ENCODE measurements around the gene MCTS1. TPM values are rescaled to one million over a fixed set of nuclear protein-coding genes. Genes with fewer than 3 reads are reported as not detected.
A peak's percentile ranks its signal among the peaks of the same experiment; 100 is the strongest.
"Not testable (repeated sequence)": the region's sequence is repeated elsewhere in the genome, so short reads cannot be mapped to it uniquely, and the experiment has no call there.

Gene MCTS1
- total and polyA plus RNA-seq, 9 donors: 11.8 to 46.9 (median 20.6) TPM

DNA sequence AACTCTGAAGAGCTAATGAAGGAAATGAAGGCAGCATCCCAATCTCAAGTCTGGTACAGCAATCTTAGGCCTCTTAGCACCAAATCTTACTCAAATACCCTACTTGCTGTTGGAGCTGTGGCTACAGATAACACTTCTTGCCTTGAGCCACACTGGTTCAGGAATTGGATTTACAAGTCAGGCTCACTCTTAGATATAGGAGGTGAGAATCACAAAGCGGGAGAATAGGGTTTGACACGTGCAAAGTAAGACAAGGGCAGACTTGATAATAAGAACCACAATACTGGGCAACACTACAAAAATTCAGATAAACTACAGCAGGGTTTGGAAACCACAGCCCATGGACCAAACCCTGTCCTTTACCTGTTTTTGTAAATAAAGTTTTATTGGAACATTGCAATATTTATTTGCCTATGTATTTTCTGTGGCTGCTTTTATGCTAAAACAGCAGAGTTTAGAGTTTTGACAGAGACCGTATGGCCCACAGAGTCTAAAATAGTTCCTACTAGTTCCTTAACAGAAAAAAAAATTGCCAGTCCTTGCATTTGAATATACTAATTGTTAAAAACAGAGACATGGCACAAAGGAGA lies 33.8 kb upstream of the MCTS1 start:
- no peak for DNase-seq
- Histone ChIP-seq H3K27me3 (no peaks in the 10 kb centered on the region), H3K9me3 (no peaks in the 10 kb centered on the region), H3K27ac (no peak overlapping the region), H3K4me1 (ENCODE audit: insufficient read depth) (no peaks in the 10 kb centered on the region), H3K4me3 (no peak overlapping the region), H3K36me3 (no peaks in the 10 kb centered on the region)
- TF ChIP-seq POLR2A (IDR thresholded peaks at IDR 0.05): no peak
- TF ChIP-seq CTCF (IDR thresholded peaks at IDR 0.05): no peak
- TF ChIP-seq EP300 (IDR thresholded peaks at IDR 0.05): no peak
- intact Hi-C loops (cut with DNase I): no loop called here
- WGBS, 3 donors: 74 to 81% (median 76%) methylated on average over 3 of the region's 3 CpGs

DNA sequence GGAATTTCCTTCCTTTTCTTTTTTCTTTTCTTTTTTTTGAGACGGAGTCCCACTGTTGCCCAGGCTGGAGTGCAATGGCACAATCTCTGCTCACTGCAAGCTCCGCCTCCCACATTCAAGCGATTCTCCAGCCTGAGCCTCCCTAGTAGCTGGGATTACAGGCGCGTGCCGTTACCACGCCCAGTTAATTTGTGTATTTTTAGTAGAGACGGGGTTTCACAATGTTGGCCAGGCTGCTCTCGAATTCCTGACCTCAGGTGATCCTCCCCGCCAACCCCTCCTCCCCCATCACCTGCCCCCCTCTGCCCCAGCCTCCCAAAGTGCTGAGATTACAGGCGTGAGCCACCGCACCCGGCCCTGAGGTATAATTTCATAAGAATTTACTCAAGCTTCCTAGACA lies 30.1 kb upstream of the MCTS1 start:
- H3K27me3 ChIP-seq; H3K36me3 ChIP-seq; H3K4me3 ChIP-seq; H3K4me1 ChIP-seq (ENCODE audit: insufficient read depth); intact Hi-C loops (cut with DNase I); H3K9me3 ChIP-seq; DNase-seq; H3K27ac ChIP-seq: not testable (repeated sequence)
- WGBS, 3 donors: 77 to 82% (median 79%) methylated on average over 13 of the region's 13 CpGs

GRCh38 chrX:120575379-120576114 lies 28.4 kb upstream of the MCTS1 start:
- TF ChIP-seq POLR2A (IDR thresholded peaks at IDR 0.05) (no peak), CTCF (IDR thresholded peaks at IDR 0.05) (no peak), EP300 (IDR thresholded peaks at IDR 0.05) (no peak)
- Histone ChIP-seq H3K4me1 (ENCODE audit: insufficient read depth) (no peaks in the 10 kb centered on the region), H3K27me3 (no peaks in the 10 kb centered on the region), H3K9me3 (no peaks in the 10 kb centered on the region), H3K4me3 (no peak overlapping the region), H3K27ac (no peak overlapping the region), H3K36me3 (no peaks in the 10 kb centered on the region)
- intact Hi-C loops (cut with DNase I): no loop called here
- 66 to 76% (median 72%) methylated on average over 18 of the region's 18 CpGs for WGBS, 3 donors
- DNase-seq: no peak

DNA sequence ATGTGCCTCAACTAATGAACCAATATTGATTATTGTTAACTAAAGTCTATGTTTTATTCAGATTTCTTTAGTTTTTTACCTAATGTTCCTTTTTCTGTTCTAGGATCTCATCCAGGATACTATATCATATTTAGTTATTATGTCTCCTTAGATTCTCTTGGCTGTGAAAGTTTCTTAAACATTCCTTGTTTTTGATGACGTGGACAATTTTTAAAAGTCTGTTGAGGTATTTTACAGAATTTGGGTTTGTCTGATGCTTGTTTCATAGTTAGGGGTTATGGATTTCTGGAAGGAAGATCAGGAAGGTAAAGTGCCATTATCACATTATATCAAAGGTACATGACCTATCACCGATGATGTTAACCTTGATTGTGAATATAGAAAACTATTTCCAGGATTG lies 18.2 kb upstream of the MCTS1 start:
- no peaks in the 10 kb centered on the region for H3K36me3 ChIP-seq
- H3K27me3 ChIP-seq: no peaks in the 10 kb centered on the region
- no peak overlapping the region for H3K4me3 ChIP-seq
- H3K4me1 ChIP-seq (ENCODE audit: insufficient read depth): no peaks in the 10 kb centered on the region
- WGBS, 3 donors: 73 to 79% (median 76%) methylated on average over 2 of the region's 2 CpGs
- DNase-seq: no peak
- TF ChIP-seq CTCF (IDR thresholded peaks at IDR 0.05): no peak
- TF ChIP-seq POLR2A (IDR thresholded peaks at IDR 0.05): no peak
- no peak for TF ChIP-seq EP300 (IDR thresholded peaks at IDR 0.05)
- H3K9me3 ChIP-seq: no peaks in the 10 kb centered on the region
- H3K27ac ChIP-seq: no peak overlapping the region
- intact Hi-C loops (cut with DNase I): no loop called here

- 22 to 25% (median 24%) methylated on average over 5 of the region's 5 CpGs for WGBS, 3 donors
- TF ChIP-seq CTCF (IDR thresholded peaks at IDR 0.05) (no peak), POLR2A (IDR thresholded peaks at IDR 0.05) (no peak), EP300 (IDR thresholded peaks at IDR 0.05) (no peak)
Measured at GRCh38 chrX:120604361-120604782, 471 bp downstream of the MCTS1 start.

More at GRCh38 chrX:120604361-120604782, 471 bp downstream of the MCTS1 start:
- DNase-seq: no peak
- H3K27ac ChIP-seq: peak overlapping the region; percentile 47 to 69
- no peaks in the 10 kb centered on the region for H3K27me3 ChIP-seq
- peak overlapping the region; percentile 57 for H3K4me3 ChIP-seq
- intact Hi-C loops (cut with DNase I): no loop called here
- no peaks in the 10 kb centered on the region for H3K4me1 ChIP-seq (ENCODE audit: insufficient read depth)
- no peaks in the 10 kb centered on the region for H3K36me3 ChIP-seq
- H3K9me3 ChIP-seq: no peaks in the 10 kb centered on the region
